SH-SY5Y (cell line): Measurements from ENCODE around the gene COMMD1.

Experiments
- GATA2 ChIP-seq: IDR thresholded peaks from 2 replicates; pipeline ENCODE4 v1.6.1; 2011; ENCODE audit warnings: mild to moderate bottlenecking, low read depth, low read length
- GATA3 ChIP-seq: IDR thresholded peaks from 2 replicates; pipeline ENCODE4 v1.6.1; 2011; ENCODE audit warnings: low read depth, mild to moderate bottlenecking, low read length, moderate library complexity

DNA sequence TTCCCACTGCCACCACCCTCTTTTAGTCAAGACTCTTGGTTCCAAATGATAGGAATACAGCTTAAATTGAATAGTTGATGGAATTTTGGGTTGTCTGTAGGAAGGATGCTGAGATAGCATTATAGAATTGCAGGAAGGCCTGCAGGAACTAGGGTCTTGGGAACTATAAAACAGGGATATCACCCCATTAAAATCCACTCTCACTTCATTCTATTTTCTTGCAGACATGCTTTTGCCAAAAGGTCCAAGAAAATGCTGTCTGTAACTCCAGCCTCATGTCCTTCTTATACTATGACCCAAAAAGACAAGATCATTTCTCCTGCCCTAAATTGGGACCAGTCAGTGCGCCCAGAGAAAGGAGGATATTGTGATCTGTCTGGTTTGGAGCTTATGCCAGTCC, 89.1 kb downstream of the COMMD1 start:
- TF ChIP-seq GATA2, result no peak
- no peak for TF ChIP-seq GATA3
